ENCODE data around the gene CST5.
A peak's percentile ranks its signal among the peaks of the same experiment; 100 is the strongest.
"Not testable (repeated sequence)": the region's sequence is repeated elsewhere in the genome, so short reads cannot be mapped to it uniquely, and the experiment has no call there.

Gene CST5, protein sequence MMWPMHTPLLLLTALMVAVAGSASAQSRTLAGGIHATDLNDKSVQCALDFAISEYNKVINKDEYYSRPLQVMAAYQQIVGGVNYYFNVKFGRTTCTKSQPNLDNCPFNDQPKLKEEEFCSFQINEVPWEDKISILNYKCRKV

DNA sequence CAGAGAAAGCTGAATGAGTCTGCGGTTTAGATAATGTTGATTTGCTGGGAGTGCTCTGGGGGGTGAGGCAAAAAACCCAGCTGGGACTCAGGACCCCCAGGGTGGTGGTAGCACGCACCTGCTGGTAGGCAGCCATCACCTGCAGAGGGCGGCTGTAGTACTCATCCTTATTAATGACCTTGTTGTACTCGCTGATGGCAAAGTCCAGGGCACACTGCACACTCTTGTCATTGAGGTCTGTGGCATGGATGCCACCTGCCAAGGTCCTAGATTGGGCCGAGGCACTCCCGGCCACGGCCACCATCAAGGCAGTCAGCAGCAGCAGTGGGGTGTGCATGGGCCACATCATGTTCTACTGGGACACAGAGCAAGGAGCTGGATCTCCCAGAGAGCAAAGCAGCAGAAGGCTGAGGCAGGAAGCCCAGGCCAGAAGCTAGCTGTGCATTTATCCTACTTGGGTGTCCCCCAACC, at the start of gene CST5:
Gene CST5, minus strand, starts transcription at position 421 of the 471 bp plus-strand sequence. Its CDS starts 72 bp downstream, at position 349.
- DNase-seq (ENCODE audit: low spot score), result no peak

DNA sequence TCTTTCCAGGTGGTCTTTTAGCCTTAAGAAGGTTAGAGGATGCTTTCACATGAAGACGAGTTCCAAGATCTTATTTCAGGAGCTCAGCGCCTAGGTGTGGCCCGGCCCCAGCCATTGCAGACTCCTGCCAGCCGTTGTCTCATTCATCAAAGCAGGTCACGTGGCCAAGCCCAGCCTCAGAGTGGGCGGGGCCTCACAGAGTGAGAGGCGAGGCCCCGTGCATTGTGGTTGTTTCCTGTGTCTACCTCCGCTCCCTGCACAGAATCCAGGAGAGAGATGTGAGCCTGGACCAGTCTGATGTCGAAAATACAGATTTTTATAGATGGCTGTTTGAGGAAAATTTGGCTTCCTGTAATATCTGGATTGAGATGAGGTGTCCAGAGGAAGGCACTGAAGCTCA, 49.2 kb upstream of the CST5 start:
- peak; percentile 39 for DNase-seq (ENCODE audit: low spot score)

DNA sequence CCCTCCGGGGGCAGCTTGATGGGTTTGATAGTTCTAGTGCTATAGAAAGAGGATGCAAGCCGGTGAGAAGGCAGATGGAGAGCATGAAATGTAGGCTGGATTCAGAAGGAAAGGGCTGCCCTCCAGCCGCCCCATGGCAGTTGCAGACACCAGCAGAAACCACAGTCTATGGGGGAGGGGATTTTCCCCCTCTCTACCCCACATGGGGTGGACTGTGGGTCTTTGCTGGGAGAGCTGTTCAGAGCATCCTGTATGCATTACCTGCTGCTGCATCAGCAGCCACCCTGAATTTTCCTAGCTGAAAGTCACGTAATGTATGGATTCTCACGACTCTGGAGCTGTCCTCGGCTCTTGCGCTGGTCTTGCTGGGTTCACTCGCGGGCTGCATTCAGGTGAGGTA, 48.8 kb upstream of the CST5 start:
- DNase-seq (ENCODE audit: low spot score), result no peak

DNA sequence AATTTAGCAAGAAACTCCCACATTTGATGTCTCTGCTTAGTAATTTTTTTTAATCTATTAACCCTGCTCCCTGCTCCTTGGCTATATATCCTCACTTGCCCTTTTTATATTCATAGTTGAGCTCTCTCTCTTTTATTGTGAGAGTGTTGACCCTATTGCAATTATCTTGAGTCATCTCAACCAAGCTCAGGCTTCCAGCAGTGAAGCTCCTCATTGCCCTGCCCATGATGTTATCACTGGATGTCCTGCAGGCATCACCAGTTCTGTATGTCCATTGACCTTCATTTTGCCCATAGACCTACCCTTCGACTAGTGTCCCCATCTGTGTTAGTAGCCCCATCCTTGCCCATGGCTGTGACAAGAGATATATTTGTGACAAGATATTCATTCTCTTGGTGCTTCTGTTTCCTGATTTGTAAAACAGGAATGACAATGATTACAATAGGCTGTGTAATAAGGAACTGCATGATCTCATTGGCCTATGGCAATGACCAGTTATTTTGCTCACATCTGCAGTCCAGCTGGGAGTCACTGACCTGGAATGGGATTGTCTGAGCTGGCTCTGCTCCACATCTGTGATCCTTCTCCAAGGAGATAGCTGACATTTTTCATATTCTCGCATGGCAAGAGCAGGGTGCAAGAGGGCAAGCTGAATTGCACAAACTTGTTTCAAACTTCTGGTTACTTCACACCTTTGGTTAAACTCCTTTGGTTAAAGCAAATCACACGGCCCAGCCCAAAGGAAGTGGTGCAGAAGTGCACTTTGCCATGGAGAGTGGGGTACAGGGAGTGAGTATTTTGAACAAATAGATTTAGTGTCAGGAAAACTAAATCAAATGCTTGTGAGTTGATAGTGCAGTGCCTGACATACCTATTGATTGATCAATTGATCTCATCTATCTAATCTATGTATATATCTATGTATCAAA, 47.7 kb upstream of the CST5 start:
- DNase-seq (ENCODE audit: low spot score), result no peak

DNA sequence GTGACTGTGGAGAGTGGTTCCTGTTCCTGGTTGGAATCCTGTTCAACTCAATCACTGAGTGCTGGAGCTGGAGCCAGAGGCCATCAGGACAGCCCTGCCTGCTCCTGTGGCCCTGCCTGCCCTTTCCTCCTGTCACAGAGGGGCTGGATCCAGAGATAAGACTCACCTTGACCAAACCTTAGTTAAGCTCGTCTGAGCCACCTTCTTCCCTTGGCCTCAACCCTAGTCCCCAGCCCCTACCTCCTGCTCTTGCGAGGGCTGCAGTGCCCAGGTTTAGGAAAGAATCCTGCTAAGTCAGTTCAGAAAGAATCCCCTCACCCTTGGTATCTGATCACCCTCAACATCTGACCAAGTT, 47.0 kb upstream of the CST5 start:
- no peak for DNase-seq (ENCODE audit: low spot score)

DNA sequence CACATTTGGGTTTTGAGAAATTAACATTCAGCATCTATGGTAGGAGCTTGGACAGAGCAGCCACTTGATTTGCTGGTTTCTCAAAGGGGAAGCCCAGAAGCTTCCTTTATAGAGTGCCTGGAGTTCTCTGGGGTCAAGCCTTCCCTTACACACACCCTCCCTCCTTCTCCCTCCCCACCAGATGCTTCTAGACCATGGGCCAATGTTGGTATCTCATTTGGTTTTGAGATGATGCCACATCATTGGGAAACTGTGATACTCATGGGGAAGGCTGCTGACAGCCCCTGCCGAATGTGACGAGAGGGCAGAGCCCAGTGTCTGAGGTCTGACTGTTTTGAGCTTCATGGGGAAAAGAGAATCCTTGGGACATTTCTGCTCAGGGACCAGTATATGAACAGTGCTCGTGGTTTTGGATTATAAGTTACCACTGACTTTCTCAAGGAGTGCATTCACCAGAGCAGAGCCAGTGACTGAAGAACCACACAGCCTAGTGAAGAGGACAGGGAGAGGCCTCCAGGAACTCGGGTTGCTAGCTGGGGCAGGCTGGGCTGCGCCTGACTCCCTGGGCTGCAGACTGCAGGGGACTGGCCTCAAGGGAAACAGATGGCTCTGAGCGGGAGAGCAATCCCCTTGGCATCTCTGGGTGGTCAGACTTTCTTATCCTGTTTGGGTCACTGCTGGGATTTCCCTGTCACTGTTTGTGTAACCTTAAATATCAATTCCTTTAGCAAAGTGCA, 46.4 kb upstream of the CST5 start:
- DNase-seq (ENCODE audit: low spot score), result no peak

DNA sequence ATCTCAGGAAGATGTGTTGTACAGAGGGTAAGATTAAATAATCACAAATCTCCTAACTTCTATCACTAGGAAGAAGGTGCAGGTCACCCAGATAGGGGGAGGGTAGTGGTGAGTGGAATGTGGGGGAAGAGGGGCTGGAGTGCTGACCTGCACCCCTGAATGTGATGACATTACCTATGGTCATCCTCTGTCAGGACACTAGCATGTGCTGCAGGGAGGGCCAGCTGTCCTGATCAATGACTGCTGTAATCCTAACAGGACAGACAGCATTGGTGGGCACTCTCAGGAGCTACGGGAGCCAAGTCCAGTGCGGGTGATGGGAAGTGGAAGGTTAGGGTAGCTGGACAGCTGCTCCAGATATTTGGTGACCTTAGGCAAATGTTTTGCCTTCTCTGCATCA, 45.2 kb upstream of the CST5 start:
- DNase-seq (ENCODE audit: low spot score), result no peak

DNA sequence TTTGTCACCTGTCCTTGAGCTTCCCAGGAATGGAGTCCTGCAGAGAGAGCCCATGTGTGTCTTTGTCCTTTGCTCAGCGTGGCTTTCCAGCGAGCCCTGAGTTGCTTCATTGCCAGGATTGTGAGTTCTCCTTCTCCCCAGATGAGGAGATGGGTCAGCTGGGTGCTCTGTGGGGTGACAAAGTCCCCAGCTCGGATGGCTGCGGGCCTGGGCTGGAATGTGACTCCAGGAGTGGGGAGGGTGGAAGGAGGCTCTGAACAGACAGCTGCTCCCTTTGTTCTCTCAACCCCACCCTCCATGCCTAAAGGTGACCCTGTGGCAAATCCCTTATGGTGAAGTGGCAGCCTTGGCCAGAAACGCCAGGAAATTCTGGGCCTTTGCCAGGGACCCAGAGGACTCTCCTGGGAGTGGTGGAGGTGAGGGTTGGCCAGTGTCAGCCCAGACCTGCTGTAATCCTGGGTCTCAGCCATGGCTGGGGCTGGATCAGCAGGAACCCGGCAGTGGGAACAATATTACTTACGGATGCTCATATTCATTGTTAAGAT, 44.4 kb upstream of the CST5 start:
- DNase-seq (ENCODE audit: low spot score), result peak; percentile 52

DNA sequence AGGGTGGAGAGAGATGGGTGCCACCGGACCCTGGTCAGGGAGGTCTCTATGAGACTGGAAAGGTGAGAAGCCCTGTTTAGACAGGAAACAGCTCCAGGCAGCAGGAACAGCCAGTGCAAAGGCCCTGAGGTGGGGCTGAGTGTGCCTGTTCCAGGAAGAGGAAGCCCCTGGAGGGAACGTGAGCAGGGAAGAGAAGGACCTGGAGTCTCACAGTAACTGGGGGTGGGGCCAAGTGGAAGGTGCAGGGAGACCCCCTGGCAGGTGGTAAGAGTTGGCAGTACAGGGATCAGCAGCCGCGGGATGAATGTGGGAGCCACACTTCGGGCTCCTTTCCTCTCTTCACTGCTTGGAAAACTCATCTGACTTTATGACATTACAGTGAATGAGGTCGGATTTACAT, 43.8 kb upstream of the CST5 start:
- DNase-seq (ENCODE audit: low spot score), result no peak

DNA sequence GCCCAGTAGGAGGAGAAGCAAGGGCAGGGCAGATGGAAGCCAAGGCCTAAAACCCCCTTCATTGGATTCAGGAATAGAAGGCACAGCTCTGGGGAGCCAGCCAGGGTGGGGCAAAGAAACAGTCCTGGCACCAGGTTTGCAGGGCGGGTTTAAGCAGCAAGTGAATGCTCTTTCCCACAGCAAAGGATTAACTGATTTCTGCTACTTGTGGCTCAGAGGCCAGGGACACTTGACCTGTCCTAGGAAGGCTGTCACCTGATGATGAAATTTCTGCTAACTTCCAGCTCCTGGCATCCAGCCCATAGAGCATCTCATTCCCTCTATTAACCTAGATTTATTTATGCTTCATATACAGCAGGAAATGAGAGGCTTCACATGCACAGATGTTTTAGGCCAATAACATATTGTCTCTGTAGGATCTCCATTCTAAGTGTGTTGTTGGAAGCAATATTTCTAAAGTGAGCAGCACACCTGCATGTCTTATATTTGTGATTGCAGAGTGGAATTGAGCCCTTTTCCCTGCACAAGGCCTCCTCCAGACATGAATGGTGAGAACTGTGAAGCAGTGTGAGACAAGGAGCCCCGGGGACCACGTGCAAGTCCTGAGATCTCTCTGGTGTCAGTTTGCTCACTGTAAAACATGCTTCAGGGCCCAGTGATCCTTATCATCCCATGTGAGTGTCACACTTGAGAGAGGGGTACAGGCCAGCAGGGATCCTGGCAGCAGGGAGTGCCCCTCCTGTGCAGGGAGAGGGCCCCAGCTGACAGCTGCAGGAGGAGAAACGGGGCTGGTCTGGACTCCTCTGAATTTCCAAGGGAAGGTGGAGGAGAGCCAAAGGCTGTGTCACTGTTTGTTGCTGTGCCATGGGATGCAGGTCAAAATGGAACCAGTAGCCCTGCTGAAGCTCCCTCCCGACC, 41.1 kb upstream of the CST5 start:
- no peak for DNase-seq (ENCODE audit: low spot score)

DNA sequence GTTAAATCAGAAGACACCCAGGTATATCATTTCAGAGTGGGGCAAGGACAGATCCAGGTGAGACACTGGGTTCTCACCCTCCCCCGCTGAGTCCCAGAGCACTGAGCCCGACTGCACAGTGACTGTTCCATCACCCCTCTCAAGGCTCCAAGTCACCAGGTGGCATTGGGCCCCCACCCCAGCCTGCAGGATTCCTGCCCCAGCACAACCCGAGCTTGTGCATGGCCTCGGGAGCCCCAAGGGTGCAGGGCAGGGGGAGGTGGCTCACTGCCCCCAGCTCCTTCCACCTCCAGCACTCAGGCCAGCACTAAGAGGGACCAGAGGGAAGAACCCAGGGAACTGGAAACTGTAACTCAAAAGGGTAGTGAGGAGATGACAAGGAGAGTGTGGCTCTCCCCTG, 39.3 kb upstream of the CST5 start:
- no peak for DNase-seq (ENCODE audit: low spot score)

DNA sequence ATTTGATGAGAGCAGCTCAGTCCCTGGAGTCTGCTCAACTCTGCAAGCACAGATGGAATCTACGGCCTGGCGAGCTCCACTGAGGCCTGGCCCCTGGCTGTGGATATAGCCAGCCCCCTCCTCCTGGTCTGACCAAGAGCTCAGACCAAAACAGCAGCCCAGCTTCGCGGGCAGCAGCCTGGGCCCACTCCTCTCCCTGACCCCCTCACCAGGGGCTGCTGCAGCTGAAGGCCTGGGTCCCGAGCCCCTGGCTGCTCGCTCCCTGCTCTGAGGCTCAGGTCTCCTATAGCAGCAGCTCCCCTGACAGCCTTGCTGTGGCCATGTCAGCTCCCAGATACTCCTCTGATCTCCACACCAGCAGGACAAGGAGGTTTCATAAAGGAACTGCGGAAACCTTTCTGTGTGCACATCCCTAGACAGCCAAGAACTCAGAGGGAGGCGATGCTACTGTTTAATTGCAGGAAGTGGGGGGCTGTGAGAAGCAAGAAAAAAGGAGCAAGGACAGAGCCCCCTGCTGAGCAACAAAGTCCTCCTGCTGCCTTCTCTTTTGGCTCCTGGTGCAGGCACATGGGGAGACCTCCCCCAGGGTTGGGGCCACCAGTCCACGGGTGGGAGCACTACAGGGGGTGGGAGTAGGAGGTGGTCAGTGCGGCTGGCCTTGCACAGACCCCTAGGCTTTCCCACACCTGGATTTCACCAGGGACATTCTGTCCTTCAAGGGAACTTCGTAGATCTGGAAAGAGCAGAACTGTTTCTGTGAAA, 38.7 kb upstream of the CST5 start:
- no peak for DNase-seq (ENCODE audit: low spot score)

DNA sequence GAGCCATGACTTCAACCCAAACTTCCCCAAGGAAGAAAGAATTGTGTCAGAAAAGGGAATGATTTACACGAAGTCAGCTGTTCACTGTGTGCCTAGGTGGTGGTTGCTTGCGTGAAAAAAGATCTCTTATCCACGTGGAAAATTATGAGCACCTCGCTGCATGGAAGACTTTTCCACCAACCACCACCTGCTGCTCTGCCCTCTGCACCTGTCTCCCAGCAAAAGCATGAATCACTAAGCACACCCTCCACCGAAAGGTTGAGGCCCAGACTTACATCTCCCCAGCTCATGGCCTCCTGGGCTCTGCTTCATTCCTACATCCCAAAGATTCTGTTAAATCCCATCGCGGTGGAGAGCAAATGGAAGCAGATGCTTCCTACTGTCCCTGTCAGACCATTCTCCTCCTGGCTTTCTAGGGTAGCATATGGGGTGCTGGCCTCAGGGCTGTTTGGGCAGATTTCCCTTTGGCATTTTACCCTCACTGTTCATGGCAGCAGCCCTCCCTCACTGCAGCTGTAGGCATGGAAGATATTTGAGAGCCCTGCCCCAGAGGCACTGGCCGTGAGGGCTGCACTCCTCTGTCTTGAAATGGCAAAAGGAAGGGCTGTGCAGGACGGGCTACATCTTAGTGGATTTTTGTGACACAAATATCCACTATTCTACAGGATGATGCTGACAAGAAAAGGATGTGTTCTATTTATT, 37.6 kb upstream of the CST5 start:
- peak; percentile 51 for DNase-seq (ENCODE audit: low spot score)

DNA sequence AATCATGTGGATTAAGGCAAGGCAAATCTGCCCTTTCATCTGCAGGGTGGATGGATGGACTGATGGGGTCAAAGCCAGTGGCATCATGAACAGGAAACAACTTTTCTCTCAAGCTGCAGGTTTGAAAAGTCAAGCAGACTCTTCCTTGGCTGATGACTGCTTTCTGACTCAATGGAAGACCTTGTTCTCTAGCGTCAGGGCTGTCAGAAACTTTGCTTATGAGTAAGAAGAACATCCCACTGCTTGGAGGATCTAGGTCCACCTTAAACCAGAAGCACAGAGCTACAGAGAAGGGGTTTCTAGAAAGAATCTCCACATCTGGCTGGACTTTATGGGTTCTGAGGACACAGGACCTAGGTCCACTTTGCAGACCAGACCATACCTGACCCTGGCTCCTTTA, 36.3 kb upstream of the CST5 start:
- no peak for DNase-seq (ENCODE audit: low spot score)

DNA sequence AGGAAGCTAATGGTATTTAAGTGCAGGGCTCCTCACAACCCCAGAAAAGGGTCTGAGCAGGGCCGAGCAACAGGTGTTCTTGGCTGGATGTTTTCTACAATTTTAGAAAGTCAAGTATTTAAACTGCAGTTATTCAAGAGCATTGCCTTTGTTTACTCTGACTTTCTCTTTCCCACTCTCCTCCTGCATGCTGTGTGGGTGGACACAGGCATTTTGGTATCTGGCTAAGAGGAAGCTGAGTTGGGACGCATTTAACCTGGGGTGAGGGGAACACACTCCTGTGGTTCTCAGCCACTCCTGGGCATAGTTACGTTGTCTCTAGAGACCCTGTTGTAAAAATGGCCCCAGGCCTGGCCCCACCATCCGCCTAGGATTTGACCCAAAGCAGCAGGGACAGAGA, 34.9 kb upstream of the CST5 start:
- DNase-seq (ENCODE audit: low spot score), result not testable (repeated sequence)

DNA sequence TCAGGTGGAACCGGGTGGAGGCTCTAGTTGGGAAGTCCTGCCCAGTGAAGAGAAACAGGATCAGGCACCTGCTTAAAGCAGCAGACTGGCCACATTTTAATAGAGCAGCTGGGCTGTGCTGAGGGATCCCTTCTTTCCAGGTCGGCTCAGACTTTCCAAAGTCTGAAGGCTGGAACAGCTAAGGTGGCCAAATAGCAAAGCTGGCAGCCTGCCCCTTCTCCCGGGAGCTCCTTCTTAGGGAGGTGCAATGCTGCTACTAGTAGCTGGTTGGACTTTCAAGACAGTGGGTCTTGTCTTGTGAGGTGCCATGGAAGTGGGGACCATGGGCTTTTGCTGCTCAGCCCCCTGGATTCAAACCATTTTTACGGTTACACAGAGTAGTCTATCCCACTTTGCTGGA, 30.7 kb upstream of the CST5 start:
- no peak for DNase-seq (ENCODE audit: low spot score)

DNA sequence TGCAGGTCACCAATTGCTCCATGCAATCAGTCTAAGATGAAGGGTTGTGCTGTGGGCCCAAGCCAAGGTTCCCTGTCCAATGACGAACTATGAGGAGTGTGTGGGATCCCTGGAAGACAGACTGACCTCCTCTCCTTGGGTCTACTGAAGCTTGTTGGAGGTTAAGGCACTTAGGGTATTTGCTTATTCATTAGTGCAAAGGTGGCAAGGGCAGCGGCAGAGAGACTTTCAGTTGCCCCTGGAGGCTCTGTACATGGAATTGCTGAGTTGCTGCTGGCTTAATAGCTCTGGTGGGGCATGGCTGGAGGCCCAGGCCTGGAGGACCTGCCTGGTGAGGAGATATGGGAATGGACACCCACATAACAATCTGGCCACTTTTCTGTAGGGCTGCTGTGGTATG, 29.8 kb upstream of the CST5 start:
- no peak for DNase-seq (ENCODE audit: low spot score)

DNA sequence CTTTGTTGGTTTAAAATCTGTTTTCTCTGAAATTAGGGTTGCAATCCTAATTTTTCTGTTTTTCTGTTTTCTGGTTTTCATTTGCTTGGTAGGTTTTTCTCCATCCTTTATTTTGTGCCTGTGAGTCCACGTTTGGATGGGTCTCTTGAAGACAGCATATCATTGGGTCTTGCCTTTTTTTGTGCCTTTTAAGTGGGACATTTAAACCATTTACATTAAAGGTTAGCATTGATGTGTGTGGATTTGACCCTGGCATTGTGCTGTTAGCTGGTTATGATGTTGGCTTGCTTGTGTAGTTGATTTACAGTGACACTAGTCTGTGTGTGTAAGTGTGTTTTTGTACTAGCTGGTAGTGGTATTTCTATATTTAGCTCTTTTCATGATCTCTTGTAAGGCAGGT, 28.0 kb upstream of the CST5 start:
- DNase-seq (ENCODE audit: low spot score), result no peak

DNA sequence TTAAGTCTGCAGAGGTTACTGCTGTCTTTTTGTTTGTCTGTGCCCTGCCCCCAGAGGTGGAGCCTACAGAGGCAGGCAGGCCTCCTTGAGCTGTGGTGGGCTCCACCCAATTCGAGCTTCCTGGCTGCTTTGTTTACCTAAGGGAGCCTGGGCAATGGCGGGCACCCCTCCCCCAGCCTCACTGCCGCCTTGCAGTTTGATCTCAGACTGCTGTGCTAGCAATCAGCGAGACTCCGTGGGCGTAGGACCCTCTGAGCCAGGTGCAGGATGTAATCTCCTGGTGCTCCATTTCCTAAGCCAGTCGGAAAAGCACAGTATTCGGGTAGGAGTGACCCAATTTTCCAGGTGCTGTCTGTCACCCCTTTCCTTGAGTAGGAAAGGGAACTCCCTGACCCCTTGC, 22.8 kb upstream of the CST5 start:
- DNase-seq (ENCODE audit: low spot score), result not testable (repeated sequence)

DNA sequence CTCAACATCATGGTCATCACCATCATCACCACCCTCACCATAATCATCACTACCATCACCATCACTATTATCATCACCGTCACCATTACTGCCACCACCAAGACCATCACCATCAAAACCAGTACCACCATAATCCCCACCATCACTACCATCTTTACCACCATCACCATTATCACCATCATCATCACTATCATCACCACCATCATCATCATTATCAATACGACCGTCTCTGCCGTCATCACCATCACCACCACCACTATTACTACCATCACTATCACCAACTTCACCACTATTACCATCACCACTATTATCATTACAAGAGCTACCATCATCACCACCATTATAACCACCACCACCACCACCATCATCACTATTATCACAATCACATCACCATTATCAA, 11.3 kb upstream of the CST5 start:
- not testable (repeated sequence) for DNase-seq (ENCODE audit: low spot score)
